ENCODE measurements around the gene CAPN11.

DNA sequence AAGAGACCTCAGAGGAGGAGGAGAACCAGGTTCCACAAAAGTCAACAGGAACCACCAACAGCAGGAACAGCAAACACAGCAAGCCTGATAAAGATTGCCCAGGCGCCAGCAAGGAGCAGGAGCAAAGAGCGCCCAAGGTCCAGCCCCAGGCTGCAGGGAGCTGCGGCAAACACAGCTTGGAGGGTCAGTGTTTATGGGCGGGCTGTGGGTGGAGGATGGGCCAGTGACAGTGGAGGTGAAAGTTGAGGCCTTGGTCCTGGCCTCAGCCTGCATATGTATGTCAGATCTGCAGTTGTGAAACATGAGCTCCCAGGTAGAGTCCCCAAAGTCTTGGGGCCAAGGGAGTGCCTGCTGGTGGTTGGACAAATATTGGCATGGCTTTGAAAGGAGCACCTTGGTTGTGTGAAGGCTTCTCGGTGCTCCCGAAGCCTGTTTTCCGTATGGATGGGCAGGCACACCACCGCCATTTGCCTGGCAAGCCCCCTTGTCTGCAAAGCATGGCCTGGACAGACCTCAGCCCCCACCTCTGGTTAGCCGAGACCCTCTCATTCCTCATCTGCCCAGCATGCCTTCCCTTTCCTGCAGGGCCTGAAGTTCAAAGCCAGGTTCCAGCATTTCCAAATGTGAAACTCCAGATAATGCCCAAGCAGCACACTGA lies 2.0 kb upstream of the CAPN11 start:
- TF ChIP-seq EZH2phosphoT487 (IDR thresholded peaks at IDR 0.05; ENCODE audit: borderline replicate concordance, low read depth, low read length), result no peak
- no peak for TF ChIP-seq CTCF (conservative IDR thresholded peaks at IDR 0.05; ENCODE audit: low read length)

Data from OCI-LY7 (cell line).